NCI-H748 treated with DMSO at 0.1 percent for 48 hours (cell line): ENCODE measurements around the gene CHST11.

Source experiments
- DNase-seq: peaks from one replicate; lab custom pipeline; 2025; lab: John Stamatoyannopoulos, UW

CHST11 gene

DNA sequence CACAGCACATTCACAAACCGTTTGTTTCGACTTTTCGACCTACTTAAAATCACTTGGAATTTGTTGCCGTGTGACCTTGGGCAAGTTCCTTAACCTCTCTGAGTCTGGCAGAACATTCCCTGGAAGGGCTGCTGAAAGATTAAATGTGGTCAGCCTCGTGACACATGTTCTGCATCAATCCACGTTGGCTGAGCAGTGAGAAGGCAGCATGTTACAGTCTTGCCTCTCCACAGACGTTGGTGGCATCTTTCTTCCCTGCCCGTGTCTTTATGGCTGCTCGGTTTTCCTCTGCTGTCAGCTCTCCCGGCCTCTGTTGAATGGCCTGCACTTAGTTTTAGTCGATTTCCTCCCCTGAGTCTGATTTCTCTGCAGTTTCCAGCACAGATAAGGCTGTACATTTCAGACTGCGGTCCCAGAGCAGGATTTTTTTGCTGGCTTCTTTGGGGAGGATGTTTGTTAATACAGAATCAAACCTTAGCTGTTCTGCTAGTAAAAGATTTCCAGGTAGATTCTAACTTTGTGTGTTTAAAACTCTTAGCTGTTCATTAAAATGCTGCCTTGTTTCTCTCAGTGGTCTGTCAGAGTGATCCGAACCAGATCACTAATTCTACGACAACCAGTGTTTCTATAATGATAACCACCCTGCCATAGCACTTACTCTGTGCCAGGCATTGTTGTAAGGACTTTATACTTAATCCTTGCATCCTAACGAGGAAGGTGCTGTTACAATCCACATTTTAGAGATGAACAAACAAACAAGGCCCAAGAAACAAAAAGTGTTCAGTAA is 217.1 kb downstream of the CHST11 start:
- no peak for DNase-seq

DNA sequence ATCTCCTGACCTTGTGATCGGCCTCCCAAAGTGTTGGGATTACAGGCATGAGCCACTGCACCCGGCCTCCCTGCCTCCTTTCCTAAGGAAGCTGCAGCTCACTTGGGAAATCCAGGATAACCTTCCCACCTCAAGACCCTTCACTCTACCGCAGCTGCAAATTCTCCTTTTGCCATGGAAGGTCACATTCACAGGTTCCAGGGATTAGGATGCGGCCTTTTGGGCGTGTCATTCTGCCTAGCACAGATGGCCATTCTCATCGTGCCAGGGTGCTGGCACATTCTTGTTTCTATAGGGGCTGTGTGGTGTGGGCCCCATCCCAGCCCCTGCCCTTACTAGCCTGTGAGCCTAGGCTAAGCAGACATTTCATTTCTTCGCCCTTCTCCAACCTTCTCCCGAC is 219.9 kb downstream of the CHST11 start:
- no peak for DNase-seq

GRCh38 chr12:104677441-104678089 is 220.8 kb downstream of the CHST11 start:
- DNase-seq = no peak

DNA sequence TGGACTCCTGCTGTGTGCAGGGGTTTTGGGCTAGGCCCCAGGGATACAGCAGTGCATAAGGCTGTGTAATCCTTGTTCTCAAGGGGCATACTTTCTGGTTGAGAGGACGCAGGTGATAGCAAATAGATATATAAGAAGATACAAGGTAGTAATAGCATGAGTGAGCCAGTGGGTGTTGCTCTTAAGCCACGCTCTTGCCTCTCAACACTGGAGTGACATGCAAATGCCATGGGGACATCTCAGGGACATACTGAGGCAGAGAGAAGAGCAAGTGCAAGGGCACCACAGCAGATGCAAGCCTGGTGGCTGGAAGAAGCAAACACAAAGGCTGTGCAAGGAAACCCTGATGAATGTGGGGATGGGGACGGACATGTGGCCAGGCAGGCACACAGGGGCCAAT is 223.3 kb downstream of the CHST11 start:
- DNase-seq = peak; percentile 38

DNA sequence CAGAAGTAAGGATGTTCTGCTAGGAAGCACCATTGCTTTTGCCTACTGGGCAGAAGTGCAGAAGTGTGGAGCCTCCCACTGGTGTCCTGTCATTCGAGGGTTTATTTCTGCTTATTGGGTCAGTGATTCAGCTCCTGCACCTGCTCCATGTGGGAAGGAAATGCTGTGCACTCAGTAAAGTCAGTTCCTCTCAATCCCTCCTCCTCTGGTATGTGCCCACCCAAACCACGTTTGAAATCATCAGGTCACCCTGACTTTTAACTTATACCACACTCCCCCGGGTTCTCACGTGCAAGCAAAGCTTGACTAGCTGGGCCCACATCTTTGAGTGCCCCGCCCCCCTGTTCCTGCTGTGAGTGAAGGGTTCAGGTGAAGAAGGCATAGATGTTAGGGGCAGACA is 223.7 kb downstream of the CHST11 start:
- DNase-seq = no peak

DNA sequence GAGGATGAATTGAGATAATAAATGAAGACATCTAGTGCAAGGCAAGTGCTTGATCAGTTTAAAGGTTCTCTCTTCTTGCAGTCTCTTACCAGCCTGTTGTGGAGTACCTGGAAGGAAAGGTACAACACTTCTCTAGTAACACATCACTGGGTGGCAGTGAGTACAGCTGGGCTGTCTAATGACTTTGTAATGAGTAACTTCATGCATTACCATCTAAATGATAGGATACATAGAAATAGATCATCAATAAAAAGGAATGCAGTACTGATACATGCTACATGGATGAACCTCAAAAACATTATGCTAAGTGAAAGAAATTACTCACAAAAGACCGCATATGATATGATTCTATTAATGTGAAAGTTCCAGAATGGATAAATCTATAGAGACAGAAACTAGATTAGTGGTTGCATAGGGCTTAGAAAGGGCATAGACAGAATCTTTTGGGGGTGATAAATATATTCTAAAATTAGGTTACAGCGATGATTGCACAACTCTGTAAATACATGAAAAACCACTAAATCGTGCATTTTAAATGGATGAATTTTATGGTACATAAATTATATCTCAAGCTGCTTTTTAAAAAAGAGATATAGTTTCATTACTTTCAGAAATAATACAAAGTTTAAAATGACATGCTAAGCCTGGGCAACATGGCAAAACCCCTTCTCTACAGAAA is 224.4 kb downstream of the CHST11 start:
- no peak for DNase-seq

DNA sequence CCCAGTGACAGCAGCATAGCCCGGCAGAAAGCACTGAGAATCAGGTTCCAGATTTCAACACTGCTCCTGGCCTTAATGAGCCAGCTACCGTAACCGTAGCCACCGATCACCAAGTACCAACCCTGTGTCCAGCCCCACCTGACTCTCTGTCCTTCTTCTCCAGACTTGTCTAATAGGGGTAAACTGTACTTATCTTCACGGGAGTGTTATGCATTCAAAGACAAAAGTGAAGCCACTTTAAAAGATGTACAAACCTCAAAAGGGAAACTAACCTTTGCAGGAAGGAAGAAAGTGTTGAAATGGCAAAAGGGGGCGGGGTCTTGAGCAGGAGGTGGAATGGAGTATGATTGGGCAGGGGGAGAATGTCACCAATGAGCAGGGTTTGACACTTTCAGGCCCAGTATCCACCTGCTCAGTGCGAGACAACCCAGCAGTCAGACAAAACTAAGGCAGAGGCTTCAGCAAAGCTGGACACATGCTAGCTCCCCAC is 226.1 kb downstream of the CHST11 start:
- DNase-seq = no peak

DNA sequence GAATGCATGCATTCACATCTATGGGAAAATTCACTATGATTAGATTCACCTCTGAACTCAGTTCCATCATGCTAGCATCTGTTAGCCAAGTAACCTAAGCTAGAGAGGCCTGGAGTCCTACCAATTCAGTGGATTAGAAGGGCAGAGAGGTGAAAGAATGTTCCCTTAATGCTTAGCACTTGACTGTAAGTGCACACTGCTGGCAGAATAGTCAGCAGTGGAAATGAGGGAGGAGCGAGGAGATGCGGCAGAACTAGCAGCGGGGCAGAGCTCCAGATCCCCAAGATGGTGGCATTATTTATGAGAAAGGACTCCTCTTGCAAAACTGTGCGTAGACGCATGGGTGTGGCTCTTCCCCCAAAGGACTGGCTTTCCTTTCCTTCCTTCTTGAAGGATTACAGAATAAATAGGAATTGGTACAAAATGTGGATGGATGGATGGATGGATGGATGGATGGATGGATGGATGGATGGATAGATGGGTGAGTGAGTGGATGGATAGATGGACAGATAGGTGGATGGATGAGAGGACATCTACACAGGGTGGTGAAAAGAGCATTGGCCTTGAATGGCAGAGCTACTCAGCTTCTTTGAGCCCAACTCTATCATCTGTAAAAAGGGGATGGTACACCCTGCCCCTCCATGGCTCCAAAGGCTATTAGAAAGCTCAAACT is 227.2 kb downstream of the CHST11 start:
- no peak for DNase-seq

DNA sequence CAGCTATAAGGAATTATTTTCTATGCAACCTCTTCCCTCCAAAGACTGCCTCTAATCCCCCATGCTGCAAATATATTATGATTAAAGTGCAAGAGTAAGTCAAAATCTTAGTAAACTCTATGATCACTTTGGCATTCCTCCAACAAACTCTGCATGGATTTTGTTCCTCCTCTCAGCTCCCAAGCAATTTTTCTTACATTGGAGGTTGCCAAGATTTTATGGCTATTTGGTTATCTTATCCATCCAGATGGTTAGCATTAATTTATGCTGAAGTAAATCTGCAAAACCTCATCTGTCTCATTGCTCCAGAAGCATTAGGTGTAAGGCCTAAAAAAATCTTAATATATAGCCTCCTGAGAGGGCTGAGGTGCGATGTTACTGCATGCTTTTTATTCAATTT is 228.1 kb downstream of the CHST11 start:
- DNase-seq = no peak

DNA sequence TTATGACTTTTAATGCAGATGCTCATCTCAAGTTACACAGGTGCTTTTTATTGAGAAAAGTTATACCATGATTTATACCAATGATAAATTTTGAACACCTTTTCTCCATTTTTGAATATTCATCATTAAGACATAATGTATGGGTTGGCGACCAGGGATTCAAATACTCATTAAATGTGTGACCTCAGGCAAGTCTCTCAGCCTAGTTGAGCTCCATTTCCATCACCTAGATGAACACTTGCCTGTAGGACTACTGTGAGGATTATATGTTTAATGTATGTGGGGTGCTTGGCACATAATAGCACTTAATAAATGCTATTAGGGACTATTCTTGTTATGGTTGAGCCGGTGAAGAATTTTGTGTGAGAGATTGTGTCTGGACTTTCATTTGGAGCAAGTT is 228.6 kb downstream of the CHST11 start:
- no peak for DNase-seq

DNA sequence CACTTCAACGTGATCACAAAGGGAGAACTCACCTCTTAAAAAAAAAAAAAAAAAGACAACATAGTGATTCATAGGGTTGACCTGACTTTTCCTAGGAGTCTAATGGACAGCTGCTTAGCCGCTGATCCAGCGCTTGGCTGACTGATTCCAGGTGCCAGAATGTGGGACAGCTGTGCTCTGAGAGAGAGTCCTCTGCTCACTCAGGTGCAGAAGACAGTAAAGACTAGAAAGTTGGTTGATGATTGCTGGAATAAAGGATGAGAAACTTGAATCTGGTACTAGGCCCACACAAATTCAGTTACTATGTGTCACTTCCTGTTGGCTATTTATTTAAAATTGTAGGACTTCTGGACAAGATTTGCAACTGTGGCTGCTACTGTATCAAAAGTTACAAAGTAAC is 229.4 kb downstream of the CHST11 start:
- DNase-seq = no peak

DNA sequence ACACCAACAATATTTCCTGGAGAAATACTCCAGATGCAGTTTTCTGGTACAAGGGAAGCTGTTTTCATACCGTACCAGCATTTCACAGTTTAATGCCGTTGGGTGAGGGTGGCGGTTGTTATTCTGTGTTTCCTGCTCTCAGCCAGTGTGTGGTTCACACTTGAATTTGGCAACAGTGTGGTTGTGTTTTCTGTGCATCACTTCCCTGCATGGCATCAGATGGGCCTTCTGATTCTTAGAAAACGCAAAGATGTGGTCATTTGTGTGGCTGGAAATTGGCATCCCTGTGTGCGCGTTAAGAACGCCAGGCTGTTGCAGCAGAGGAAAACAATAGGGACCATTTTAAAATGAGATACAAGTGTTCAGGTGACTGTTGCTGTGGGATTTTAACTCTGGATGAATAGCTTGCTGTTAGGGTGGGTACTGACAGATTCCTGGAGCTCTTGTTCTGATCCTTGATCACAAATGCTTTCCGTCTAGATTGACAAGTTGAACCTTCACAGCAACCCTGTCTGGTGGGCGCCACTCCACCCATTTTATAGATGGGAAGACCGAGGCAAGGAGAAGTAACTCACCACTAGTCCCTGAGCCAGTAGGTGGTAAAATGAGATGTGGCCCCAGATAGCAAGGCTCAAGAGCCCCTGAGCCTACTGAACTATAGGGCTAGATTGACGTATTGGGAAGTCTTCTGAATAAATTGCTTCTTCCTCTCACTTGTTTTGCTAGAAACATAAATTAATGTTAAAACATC is 231.2 kb downstream of the CHST11 start:
- no peak for DNase-seq

DNA sequence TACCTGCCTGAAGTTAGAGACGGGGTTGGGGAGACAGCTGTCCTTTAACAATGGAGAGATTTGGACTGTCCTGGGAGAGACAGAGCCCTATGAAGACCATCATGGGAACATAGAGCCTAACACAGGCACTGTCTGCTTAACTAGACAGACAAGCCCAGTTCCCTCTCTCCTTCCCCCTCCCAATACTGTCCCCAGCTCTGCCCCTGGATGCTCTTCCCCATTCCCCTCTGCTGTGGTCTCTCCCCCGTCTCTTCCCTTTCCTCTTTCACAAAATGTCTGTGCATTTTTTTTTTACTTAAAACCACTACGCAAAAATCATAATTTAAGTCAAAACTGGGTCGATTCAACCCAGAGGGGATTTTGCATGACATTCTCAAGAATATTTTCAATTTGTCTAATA is 232.9 kb downstream of the CHST11 start:
- DNase-seq = no peak

- no peak for DNase-seq
Measured at GRCh38 chr12:104691721-104692556, 235.2 kb downstream of the CHST11 start.

DNA sequence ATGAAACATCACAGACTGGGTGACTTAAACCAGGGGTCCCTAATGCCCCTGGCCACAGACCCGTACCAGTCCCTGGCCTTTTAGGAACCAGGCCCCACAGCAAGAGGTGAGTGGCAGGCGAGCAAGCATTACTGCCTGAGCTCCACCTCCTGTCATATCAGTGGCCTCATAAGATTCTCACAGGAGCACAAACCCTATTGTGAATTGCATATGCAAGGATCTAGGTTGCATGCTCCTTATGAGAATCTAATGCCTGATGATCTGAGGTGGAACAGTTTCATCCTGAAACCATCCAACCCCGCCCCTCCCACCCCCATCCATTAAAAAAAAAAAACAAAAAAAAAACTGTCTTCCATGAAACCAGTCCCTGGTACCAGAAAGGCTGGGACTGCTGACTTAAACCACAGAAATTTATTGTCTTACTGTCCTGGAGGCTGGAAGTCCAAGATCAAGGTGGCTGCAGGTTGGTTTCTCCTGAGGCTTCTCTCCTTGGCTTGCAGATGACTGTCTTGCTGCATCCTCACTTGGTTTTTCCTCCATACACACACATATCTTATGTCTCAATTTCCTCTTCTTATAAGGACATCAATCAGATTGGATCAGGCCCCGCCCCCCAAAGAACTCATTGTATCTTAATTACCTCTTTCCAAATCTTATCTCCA is 235.9 kb downstream of the CHST11 start:
- DNase-seq = no peak

GRCh38 chr12:104693493-104693892 is 236.7 kb downstream of the CHST11 start:
- no peak for DNase-seq

DNA sequence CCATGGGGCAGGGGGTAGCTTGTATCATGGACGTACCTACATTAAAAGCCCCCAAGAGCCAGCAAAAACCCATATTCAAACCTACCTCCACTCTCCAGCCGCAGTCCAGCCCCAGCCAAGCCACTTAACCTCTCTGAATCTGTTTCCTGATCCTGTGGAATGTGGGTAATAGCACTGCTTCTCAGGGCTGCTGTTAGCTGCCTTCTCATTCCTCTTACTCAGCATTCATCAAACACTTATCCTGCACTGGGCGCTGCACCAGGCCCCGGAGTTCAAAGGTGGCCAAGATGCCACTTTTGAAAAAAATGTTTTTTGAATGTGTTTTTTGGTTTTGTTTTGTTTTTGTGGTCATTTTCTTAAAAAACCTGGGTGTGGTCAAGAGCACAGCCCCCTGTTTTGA is 237.4 kb downstream of the CHST11 start:
- no peak for DNase-seq

- DNase-seq = no peak
Measured at GRCh38 chr12:104694711-104695110, 238.0 kb downstream of the CHST11 start.

- DNase-seq = peak; percentile 25
Measured at GRCh38 chr12:104695453-104696148, 238.9 kb downstream of the CHST11 start.

GRCh38 chr12:104697186-104697585 is 240.4 kb downstream of the CHST11 start:
- no peak for DNase-seq
